ENCODE measurements around the gene IL3RA.

DNA sequence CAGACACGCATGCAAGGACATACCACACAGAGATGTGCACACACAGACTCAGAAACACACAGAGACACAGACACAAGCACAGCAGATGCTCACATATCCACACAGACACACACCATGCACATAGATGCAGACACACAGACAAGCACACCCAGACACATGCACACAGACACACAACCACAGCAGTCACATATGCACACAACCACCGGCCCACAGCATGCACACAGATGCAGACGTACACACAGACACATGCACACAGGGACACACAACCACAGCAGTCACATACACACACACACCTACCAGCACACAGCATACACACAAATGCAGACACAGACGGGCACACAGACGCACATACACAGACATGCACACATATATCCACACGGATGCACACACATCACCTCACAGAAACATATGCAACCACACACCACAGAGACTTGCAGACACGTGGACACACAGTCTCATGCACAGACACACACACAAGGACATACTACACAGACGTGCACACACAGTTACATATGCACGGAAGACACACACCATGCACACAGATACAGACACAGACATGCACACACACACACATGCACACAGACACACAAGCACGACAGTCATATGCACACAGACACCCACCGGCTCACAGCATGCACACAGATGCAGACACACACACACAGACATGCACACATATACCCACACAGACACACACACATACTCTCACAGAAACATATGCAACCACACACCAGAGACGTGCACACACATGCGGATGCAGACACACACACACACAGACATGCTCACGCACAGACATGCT lies 80.6 kb downstream of the IL3RA start:
- TF ChIP-seq CTCF (conservative IDR thresholded peaks at IDR 0.05; ENCODE audit: low read length) (no peak), EZH2phosphoT487 (IDR thresholded peaks at IDR 0.05; ENCODE audit: borderline replicate concordance, low read depth, low read length) (no peak)

All from OCI-LY7 (cell line).